Astrocyte of the spinal cord (primary cell): ENCODE data around the gene BRCC3.

Experiments
- DNase-seq: peaks from one replicate; pipeline ENCODE4 v3.0.0; 2011; ENCODE audit warnings: low read depth, low spot score
- H3K4me3 ChIP-seq: 2 replicates; pipeline ENCODE4 v1.5.1; 2011; ENCODE audit warnings: low read depth, mild to moderate bottlenecking, low read length, moderate library complexity
- in situ Hi-C: cut with HindIII; loops from 2 replicates; pipeline ENCODE4 v1.10.0; 2017; ENCODE audit warnings: low sequenced_read_pairs
- TF ChIP-seq, protein P1 (sequence below): IDR thresholded peaks from 2 replicates; pipeline ENCODE4 v1.5.1; 2012; ENCODE audit warnings: low read depth, mild to moderate bottlenecking, low read length, inconsistent platforms

Gene BRCC3

DNA sequence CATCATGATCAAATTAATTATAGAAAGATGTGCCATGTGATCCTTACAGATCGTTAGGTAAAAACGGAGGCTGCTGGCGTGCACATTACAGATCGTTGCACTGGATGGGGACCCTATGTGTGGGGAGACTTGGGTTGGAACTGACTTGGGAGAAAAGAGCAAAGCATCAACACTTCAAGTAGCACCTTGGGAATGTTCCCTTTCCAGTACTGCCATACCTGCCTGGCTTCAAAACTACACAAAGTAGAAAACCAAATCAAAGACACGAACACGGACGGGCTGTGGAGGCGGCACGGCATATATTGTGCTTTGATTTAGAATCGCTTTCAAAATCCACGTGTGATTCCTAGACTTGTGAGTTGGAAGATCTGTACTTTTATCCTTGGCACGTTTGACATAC, 1.3 kb upstream of the BRCC3 start:
- in situ Hi-C loops: no loop called here
- TF ChIP-seq, protein P1, sequence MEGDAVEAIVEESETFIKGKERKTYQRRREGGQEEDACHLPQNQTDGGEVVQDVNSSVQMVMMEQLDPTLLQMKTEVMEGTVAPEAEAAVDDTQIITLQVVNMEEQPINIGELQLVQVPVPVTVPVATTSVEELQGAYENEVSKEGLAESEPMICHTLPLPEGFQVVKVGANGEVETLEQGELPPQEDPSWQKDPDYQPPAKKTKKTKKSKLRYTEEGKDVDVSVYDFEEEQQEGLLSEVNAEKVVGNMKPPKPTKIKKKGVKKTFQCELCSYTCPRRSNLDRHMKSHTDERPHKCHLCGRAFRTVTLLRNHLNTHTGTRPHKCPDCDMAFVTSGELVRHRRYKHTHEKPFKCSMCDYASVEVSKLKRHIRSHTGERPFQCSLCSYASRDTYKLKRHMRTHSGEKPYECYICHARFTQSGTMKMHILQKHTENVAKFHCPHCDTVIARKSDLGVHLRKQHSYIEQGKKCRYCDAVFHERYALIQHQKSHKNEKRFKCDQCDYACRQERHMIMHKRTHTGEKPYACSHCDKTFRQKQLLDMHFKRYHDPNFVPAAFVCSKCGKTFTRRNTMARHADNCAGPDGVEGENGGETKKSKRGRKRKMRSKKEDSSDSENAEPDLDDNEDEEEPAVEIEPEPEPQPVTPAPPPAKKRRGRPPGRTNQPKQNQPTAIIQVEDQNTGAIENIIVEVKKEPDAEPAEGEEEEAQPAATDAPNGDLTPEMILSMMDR: no peak
- H3K4me3 ChIP-seq: peak overlapping the region; percentile 58
- DNase-seq: no peak

DNA sequence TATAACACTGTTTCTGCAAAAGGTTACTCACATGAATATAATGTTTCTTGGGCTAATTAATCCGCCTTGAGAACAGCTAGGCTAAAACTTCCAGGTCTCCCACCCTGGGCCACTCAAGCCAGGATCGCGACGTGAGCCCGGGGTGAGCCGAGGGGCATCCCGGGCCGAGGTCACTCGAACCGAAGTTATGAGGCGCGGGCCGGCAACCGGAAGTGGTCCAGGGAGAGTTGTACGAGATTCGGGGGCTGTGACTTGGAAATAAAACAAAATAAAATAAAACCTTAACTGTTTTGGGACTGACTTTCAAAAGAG, 689 bp upstream of the BRCC3 start:
- H3K4me3 ChIP-seq: peak overlapping the region; percentile 58
- DNase-seq: no peak
- TF ChIP-seq, protein P1: no peak
- in situ Hi-C loops: no loop called here

DNA sequence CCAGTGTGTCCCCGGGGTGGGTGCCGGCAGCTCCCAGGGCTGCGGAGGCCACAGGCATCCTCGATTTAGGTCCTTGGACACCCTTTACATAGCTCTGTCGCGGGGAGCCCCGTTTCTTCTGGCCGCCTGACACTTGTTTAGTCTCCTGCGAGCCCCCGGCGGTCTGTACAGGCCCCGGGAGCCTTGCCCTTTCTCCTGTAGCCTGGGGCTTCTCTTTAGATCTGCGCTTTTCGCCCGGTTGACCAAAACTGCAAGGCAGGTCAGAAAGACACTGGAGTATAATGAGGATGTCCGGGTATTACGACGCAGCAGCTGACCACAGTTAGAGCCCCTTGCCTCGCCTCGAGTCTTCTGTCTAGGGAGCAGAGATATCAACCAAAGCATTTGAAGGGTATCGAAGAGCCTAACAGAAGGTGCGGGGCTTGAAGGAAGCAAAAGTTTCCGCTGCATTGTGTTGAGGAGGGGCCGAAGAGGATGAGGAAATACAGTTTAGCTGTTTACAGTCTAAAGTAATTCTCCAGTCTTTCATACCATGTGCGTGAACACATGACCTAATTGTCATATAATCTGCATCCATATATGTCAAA, 479 bp downstream of the BRCC3 start:
- TF ChIP-seq, protein P1: no peak
- DNase-seq: no peak
- peak overlapping the region; percentile 74 for H3K4me3 ChIP-seq
- in situ Hi-C loops: no loop called here

DNA sequence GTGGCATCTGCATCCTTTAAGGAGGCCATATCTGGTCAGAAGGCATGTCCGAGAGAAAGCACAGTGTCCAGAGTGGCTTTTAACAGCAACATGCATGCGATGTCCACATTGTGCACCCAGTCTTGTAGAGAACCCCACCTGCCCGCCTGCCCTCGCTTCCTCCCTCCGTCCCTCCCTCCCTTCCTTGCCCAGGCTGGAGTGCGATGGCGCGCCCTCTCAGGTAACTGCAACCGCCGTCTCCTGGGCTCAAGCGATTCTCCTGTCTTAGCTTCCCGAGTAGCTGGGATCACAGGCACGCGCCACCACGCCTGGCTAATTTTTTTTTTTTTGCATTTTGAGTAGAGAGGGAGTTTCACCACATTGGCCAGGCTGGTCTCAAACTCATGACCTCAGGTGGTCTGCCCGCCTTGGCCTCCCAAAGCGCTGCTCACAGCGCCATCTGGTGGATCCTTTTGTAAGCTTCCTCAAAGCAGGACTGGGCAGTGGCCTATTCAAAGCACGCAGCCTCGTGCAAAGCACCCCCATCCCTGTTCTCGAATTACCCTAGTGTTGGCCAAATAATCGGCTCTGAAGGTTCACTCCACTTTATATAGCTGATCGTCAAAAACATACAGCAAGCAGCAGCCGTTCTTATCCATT, 15.0 kb downstream of the BRCC3 start:
- in situ Hi-C loops: no loop called here
- TF ChIP-seq, protein P1: peak; percentile 52
- H3K4me3 ChIP-seq: no peak overlapping the region
- DNase-seq: peak; percentile 26

DNA sequence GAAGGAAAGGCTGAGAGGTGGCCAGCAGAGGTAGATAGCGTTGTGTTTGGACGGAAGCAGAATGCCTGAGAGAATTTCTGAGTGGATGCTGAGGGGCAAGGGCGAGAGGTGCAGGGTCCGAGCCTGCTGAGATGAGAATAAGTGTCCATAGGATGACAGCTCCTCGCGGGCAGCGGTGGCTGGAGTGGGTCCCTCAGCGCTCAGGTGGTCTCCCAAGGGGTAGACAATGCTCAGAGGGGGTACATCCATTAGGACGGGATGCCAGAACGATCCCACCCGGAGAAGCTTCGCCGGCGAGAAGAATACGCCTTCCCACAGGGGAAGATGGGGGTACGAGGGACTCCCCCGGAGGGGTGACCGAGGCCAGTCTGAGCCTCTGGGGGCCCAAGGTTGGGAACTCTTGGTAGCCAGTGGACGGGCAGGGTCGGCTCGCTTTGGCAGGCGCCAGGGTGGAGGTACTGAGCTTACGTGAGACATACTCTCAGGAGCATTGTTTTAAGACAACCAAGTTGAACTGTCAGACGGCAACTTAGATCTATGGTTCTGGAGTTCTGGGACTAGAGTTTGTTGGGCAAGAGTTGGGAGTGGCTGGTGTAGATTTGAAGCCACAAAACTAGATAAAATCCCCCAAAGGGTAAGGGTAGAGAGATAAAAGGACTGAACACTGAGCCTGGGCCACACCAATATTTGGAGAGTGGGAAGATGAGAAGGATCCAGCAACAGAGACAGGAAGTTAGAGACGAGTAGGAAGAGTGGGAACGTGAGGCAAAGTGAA, 15.8 kb downstream of the BRCC3 start:
- no peak overlapping the region for H3K4me3 ChIP-seq
- TF ChIP-seq, protein P1: no peak
- in situ Hi-C loops: no loop called here
- DNase-seq: no peak

DNA sequence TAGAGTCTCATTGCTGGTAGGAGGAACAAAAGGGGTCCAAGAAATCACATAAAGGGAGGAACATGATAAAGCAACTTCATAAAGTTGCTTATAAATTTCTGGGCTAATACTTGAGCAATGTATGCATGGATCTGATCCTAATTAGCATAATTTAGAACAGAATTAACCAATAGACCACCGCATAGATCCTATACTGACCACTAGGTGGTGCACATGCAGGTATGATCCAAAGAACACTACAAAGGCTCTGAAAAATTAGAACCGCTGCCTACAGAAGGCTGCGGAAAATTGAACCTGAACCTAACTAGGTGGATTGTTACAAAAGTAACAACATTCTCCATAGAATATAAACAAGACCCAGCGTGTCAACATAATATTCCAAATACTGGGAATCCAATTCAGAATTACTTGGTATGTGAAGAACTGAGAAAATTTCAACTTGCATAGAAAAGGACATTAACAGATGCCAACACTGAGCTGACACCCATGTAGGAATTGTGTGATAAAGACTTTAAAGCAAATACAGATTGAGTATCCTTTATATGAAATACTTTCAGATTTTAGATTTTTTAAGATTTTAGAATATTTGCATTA, 23.3 kb downstream of the BRCC3 start:
- in situ Hi-C loops: no loop called here
- no peak overlapping the region for H3K4me3 ChIP-seq
- TF ChIP-seq, protein P1: peak; percentile 68
- peak; percentile 23 for DNase-seq
